Measurements from ENCODE around the gene FHIT.

FHIT gene

DNA sequence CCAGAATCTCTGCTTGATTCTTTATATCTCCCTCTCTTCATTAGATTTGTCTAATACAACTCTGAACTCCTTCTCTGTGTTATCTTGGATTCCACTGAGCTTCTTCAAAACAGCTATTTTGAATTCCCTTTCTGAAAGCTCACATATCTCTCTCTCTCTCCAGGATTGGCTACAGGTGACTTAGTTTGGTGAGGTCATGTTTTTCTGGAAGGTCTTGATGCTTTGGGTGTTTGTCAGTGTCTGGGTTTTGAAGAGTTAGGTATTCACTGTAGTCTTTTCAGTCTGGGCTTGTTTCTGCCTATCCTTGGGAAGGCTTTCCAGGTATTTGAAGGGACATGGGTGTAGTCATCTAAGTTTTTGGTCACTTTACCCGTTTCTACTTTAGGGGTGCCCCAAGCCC lies 781.8 kb downstream of the FHIT start:
- DNase-seq (ENCODE audit: low spot score) = no peak

DNA sequence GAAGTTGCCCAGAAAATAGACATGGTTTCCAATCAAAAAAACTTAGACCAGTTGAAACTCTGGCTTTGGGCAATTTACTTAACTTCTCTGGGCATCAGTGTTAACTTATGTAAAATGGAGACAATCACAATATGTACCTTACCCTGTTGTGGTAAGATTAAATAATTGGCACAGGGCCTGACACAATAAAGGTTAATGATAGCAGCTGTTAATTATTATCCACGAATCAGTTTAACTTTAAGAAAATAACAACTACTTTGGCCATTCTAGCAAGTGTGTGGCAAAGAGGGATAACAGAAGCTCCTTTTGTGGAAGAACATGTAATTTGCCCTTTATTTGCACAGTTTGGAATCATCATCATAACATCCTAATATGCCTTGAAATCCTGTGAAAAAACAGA lies 787.6 kb downstream of the FHIT start:
- no peak for DNase-seq (ENCODE audit: low spot score)

DNA sequence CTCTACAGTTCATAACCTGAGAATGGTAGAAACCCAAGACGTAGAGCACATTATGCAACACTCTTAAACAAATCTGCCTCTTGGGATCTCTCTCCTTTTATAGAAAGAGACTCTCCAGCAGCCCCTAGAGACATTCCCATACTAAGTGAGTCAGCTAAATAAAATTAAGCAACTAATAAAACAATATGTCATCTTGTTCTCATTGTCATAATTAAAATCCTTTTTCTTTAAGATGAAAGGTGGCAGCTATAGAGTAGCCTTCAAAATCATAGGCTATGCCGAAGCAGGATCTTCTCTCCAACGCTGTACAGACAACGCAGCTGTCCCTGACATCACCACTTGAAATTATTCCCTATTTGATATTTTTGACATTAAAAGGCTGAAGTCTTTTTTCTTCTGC lies 790.0 kb downstream of the FHIT start:
- no peak for DNase-seq (ENCODE audit: low spot score)

GRCh38 chr3:60456180-60456579 lies 795.1 kb downstream of the FHIT start:
- no peak for DNase-seq (ENCODE audit: low spot score)

- no peak for DNase-seq (ENCODE audit: low spot score)
Measured at GRCh38 chr3:60453326-60453725, 797.9 kb downstream of the FHIT start.

GRCh38 chr3:60448696-60449095 lies 802.6 kb downstream of the FHIT start:
- no peak for DNase-seq (ENCODE audit: low spot score)

GRCh38 chr3:60445446-60445845 lies 805.8 kb downstream of the FHIT start:
- DNase-seq (ENCODE audit: low spot score) = no peak

GRCh38 chr3:60444898-60445437 lies 806.3 kb downstream of the FHIT start:
- DNase-seq (ENCODE audit: low spot score) = no peak

GRCh38 chr3:60440869-60441268 lies 810.4 kb downstream of the FHIT start:
- DNase-seq (ENCODE audit: low spot score) = no peak

DNA sequence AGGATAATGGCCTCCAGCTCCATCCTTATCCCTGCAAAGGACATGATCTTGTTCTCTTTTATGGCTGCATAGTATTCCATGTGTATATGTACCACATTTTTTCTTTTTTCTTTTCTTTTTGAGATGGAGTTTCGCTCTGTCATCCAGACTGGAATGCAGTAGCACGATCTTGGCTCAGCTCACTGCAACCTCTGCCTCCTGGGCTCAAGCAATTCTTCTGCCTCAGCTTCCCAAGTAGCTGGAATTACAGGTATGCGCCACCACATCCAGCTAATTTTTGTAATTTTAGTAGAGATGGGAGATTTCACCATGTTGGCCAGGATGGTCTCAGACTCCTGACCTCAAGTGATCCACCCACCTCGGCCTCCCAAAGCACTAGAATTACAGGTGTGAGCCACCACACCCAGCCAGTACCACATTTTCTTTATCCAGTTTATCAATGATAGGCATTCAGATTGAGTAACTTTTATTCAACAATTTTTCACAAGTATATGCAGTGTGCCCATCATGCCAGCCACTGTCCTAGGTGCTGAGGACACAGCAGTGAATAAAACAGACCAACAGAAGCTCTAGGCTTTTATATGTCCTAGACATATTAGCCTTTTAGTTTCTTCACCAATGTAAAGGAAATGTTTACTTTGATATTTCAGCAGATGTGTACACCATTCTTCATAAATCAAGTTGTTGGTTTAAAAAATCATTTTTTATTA lies 815.2 kb downstream of the FHIT start:
- DNase-seq (ENCODE audit: low spot score) = no peak

GRCh38 chr3:60434950-60435349 lies 816.3 kb downstream of the FHIT start:
- no peak for DNase-seq (ENCODE audit: low spot score)

GRCh38 chr3:60434323-60434722 lies 816.9 kb downstream of the FHIT start:
- DNase-seq (ENCODE audit: low spot score) = no peak

DNA sequence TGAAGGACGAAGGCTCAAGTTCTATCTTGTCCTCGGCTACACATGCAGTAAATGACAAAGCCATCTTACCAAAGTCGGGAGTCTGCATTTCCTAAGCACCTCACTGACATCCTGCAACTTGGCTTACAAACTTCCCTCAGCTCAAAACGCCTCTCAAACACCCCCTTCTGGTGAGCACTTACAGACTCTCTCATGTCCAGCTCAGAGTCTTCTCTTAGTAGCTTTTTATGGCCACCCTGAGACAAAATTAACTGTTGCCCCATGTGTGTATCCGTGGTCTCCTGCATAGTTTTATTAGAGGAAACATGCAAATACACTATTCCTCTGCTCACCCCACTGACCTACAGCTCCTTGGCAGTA lies 819.7 kb downstream of the FHIT start:
- DNase-seq (ENCODE audit: low spot score) = no peak

- no peak for DNase-seq (ENCODE audit: low spot score)
Measured at GRCh38 chr3:60430205-60430604, 821.0 kb downstream of the FHIT start.

DNA sequence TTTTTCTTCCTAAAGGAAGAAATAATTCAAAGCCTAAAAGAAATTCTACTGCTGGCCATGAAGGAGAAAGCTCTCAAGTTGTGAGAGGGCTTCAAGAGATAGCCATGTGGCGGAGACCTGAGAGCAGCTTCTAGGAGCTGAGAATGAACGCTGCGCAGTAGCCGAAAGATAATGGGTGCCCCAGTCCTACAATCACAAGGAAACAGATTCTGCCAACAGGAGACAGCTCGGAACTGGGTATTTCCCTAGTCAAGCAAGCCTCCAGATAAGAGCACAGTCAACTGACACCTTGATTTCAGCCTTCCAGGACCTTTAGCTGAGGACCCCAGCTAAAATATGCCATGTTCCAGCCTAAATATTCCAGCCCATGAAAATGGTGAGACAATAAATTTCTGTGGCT lies 824.1 kb downstream of the FHIT start:
- DNase-seq (ENCODE audit: low spot score) = no peak

DNA sequence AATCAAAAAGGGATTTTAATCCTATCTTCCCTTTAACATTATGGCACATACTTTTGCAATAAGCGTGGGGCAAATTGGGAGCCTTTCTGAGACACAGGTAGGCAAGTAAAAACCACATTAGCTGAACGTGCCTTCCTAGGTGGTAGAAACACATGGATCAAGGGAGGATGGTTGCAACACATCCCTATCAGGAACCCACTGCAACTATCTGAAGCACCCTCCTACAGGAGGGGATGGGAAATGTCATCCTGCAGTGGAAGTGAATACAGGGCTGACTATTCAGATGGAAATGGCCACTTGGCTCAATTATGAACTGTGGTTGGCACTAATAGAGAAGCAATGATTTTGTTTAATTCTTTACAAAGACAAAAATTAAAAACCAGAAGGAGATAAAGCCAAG lies 826.3 kb downstream of the FHIT start:
- no peak for DNase-seq (ENCODE audit: low spot score)

DNA sequence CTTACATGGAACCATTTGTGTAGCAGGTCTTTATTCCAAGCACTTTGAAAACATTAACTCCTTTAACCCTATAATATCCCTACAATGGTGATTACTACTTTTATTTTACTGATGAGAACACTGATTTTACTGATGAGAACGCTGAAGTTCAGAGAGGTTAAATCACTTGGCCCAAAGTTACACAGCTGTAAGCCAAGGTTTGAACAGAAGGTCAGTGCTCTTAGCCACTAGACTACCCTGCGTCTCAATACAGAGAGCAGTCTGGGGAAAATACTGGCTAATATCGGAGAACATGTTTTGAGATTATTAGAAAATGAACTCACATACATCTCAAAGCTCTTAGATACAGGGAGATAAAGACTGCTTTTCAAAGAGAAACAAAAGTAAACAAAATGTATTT lies 827.2 kb downstream of the FHIT start:
- DNase-seq (ENCODE audit: low spot score) = no peak

DNA sequence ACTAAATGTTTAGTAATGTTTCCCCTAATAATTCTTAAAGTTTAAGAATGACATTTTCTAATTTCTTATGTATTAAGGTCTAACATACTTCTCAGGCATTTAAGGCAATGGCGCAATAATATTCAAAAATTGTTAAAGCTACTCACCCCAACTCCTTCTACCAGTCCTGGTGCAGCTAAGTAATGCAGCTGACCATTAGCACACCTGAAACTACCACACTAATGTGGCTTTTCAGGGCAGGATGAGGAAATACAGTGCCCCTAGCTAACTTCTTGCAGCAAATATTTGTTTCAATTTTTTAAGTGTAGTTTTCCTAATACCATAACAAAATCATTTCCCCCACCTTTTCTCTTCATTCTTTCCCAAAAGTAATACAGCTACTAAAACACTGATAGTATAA lies 827.7 kb downstream of the FHIT start:
- DNase-seq (ENCODE audit: low spot score) = no peak

- DNase-seq (ENCODE audit: low spot score) = no peak
Measured at GRCh38 chr3:60421749-60422446, 829.4 kb downstream of the FHIT start.

GRCh38 chr3:60417576-60417975 lies 833.7 kb downstream of the FHIT start:
- DNase-seq (ENCODE audit: low spot score) = no peak

DNA sequence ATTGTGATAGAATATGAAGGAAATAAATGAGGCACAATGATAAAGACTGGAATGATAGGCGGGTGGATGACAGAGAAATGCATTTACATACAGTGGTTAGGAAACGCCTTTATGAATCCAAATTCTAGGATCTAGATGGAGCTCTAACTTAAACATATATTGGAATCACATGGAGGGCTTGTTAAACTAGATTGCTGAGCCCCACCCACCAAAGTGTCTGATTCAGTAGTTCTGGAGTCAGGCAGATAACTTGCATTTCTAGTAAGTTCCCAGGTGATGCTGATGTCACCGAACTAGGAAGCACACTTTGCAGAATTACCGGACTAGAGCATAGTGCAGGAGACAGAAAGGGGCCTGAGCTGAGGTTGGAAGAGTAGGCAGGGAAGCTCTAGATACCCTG lies 837.2 kb downstream of the FHIT start:
- no peak for DNase-seq (ENCODE audit: low spot score)

GRCh38 chr3:60413551-60413950 lies 837.7 kb downstream of the FHIT start:
- DNase-seq (ENCODE audit: low spot score) = no peak

DNA sequence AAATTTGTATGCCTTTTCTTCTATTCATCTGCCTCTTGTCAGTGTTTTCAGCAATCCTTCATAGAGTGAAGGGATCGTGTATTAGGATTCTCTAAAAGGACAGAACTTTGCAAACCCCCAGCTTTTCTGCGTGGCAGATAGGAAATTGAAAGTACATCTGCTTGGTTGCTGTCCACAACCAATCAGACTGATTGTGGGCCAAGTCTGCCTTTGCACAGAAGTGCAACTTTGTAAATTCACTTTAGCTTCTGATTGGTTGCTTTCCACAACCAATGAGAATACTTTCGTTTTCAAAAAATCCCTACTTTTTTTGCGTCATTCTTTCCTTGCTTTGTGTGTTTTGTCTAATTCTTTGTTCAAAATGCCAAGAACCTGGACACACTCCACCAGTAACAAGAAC lies 847.4 kb downstream of the FHIT start:
- DNase-seq (ENCODE audit: low spot score) = no peak

DNA sequence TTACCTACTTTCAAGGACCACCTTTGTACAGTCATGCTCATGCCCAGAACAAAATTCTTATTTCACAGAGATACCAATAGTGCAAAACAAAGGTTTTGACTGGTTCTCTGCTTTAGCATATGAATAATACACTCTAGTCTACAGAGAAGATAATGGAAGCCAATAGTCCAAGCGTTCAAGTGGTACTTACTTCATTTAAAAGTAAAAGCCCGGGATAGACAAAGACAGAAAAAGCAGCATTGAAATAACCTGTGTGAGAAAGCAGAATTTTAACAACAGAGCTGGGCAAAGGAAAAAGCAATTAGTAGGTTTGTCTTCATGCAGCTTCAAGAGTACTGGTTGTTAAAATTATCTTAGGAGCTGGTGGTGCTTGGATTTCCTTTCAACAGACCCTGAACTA lies 848.3 kb downstream of the FHIT start:
- no peak for DNase-seq (ENCODE audit: low spot score)

Data from kidney capillary endothelial cell (primary cell).